Globus pallidus (tissue), 1 donor: ENCODE results near the gene HUS1B.
A peak's percentile ranks its signal among the peaks of the same experiment; 100 is the strongest.
"Not testable (repeated sequence)": the region's sequence is repeated elsewhere in the genome, so short reads cannot be mapped to it uniquely, and the experiment has no call there.

ENCODE experiments used
- DNase-seq: peaks from one replicate; pipeline ENCODE4 v3.0.0-alpha.2; 2015; ENCODE audit warnings: low spot score

Gene HUS1B

DNA sequence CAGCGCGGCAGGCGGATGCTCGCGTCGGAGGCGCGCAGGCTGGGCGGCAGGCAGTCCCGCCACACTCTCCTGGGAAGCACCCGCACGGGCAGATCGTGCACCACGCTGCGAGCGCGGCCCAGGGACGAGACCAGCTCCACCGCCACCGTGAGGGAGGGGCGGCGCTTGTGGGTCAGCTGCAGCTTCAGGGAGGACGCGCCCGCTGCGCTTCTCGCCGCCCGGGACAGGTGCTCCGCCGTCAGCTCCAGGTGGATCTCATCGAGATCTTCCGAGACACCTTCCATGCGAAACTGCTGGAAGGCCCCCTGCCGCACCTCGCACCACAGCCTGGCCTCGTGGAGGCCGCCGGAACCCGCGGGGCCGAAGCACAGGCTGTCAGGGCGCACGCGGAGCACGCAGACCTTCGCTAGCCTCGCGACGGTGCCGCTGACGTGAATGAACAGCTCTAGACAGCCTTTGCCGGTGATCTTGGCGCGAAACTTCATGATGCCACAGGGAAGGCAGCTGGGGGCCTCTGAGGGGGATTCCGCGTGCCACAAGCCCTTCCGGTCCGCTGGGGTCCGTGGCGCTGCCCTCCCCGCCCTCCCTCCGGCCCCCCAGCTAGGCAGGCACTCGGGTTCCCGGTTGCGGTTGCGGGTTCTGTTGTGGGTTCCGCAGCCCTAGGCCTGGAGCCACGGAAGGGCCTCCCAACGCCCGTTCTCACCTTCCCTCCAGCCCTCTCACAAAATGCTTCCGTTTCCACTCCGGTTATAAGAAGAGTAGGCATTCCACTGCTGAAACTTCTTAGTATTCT, at the start of gene HUS1B:
Gene HUS1B (minus strand): TSS at position 641 of the 793 bp plus-strand sequence. CDS start 156 bp downstream, at position 485.
- no peak for DNase-seq

DNA sequence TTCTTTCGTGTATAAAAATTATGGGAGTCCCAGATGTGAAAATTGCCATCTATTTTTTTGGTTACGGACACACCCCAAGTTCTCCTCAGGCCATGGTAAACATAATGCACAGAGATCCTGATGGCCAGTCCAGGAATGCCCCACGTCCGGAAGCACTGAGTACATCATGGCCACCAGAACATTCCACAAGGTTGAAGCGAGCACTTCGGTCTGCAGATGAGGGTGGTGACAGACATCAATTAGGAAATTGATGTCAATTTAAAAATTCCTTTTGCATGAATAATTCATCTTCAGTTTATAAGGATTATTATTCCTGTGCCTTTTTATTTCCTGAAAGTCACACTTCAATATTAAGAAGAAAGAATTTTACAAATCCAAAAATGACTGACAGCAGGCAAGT, 49.2 kb upstream of the HUS1B start:
- no peak for DNase-seq

DNA sequence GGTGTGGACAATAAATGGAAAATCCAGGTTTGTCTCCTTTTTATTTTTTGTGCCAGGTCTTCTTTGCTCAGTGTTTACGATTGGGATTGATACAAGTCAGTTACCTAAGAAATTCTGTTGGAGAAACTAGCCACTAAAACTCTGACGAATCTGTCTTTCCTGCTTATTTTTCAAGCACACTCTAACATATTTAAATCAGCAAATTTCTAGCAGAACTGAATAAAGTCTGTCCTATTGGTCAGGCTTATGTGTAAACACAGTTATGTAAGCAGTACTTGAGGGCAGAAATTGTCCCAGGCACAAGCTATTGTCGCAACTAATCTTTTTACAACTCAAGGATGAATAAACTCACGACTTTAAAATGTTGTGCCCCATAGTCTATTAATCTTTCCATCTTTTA, 48.1 kb upstream of the HUS1B start:
- DNase-seq: no peak

DNA sequence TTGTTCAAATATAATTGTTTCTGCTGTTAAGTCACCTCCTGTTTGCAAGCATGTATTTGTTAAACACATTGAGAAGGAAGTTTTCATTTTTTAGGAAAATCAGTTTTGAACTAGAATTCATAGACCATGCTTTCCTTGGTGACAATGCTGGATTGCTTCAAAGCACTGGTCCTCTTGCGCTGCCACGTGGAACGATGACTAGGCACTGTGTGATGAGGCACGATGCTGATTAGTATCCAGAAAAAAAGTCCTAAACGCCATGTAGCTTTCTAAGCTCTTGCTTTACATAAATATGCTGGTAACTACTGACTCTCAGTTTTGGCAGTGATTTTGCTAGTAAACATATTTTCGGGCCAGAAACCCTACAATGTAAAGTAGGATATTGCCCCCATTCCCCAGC, 47.1 kb upstream of the HUS1B start:
- no peak for DNase-seq

DNA sequence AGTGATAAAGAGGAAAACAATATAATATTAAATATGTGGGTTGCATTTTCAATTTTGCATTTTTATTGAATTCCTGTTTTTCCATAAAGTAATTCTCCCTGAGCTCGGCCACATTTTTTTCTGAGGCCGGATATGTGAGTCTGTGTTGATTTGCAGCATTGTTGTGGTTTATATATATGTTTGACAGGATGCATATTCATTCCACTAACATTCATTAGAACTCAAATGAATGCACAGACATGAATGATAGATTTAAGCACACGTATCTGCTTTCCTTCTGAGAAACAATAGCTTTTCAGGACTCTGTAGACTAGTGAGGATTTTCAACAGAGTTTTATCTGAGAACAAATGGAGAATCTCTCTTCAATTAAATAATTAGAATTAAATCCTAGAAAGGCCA, 46.7 kb upstream of the HUS1B start:
- DNase-seq: no peak

DNA sequence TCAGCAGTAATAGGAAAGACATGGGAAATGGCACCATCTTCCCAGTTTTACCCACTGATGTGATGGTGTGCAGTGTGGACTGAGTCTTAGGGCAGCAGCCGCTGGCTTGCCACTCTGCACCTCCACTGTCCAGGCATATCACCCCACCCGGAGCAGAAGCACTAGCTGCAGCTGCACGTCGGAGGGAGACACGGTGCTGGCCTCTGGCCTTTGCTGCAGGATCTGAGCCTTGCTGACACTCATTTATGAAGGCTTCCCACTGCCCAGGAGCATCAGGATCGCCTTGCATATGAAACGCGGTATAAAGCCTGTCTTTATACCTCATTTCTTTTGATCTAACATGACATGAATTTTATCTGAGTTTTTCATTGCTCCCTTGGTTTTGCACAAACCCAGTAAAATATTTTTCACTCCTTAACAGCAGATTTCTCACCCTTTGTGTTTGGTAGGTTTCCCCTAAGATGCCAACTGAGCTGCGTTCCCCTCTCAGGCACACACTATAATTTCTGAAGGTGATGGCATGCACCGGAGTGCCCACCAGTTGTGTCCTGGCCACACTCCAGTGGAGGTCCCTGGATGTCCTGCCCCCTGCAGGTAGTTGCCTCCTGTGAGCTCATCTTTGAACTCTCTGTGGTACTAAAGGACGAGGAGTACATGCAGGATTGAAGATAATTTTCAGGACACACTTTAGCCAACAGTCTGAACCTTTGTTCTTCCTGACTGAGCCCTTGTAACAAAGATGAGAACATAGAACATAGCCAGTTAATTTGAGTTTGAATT, 45.0 kb upstream of the HUS1B start:
- no peak for DNase-seq

DNA sequence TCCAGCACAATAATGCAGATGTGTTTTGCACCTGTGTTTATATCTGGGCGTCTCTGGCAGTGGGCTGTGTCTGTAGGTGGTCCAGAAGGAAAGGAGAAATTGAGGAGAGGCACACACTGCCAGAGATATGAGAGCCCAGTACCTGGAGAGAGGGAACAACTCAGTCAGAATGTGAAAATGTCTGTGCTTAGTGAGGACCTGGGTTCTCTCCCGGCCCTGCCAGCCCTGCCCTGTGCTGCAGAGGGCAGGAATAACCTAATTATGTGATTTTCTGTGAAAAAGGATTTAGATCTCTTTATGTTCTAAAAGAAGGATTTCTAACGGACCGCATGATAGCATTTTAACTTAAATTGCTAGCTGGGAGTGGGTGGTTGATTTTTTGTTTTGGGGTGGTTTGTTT, 44.3 kb upstream of the HUS1B start:
- DNase-seq: no peak

DNA sequence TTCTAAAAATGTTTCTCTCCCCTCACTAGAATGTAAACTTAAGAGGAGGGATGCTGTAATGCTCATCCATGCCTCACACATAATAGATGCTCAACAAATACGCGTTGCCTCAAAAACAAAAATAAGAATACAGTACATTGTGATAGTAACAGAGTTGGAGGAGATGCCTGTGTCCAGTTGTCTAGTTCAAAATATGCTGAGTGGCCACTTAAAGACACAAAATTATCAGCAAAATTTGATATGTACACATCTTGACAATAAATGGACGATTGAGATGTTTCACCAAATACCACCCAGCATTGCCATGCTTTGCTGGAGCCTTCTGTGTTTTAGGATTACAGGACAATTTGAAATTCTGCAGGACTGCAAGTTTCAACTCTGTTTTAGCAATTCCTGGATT, 43.6 kb upstream of the HUS1B start:
- no peak for DNase-seq

DNA sequence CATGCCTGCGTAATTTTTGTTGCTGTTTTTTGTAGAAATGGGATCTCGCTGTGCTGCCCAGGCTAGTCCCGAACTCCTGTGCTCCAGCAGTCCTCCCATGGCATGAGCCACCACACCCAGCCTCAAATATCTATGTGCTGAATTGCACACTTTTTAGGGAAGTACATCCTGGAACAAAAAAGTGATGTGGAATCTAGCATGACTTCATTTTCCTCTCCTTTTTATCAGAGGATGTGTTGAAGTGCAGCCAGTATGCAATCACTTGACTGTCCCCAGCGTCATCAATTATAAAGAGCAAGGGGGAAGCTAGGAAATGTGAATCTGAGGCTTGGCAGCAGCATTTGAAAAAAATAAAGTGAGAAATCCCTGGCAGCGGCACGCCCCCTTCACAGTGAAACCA, 42.4 kb upstream of the HUS1B start:
- no peak for DNase-seq

DNA sequence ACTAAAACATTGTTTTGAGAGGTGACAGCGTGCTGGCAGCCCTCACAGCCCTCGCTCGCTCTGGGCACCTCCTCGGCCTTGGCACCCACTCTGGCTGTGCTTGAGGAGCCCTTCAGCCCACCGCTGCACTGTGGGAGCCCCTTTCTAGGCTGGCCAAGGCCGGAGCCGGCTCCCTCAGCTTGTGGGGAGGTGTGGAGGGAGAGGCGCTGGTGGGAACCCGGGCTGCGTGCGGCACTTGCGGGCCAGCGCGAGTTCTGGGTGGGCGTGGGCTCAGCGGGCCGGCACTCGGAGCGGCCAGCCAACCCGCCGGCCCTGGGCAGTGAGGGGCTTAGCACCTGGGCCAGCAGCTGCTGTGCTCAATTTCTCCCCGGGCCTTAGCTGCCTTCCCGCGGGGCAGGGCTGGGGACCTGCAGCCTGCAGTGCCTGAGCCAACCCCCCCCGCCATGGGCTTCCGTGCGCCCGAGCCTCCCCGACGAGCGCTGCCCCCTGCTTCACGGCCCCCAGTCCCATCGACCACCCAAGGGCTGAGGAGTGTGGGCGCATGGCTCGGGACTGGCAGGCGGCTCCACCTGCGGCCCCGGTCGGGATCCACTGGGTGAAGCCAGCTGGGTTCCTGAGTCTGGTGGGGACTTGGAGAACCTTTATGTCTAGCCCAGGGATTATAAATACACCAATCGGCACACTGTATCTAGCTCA, 37.7 kb upstream of the HUS1B start:
- DNase-seq: not testable (repeated sequence)

DNA sequence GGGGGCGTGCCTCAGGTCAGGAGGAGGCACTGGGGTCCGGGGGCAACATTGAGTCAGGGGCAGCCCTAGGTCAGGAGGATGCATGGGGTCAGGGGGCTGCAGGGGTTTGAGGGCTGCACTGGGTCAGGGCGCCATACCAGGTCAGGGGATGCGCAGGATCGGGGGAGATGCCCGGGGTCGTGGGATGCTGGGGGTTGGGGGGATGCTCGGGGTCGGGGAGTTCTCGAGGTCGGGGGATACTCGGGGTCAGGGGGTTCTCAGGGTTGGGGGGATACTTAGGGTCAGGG, 36.8 kb upstream of the HUS1B start:
- no peak for DNase-seq

DNA sequence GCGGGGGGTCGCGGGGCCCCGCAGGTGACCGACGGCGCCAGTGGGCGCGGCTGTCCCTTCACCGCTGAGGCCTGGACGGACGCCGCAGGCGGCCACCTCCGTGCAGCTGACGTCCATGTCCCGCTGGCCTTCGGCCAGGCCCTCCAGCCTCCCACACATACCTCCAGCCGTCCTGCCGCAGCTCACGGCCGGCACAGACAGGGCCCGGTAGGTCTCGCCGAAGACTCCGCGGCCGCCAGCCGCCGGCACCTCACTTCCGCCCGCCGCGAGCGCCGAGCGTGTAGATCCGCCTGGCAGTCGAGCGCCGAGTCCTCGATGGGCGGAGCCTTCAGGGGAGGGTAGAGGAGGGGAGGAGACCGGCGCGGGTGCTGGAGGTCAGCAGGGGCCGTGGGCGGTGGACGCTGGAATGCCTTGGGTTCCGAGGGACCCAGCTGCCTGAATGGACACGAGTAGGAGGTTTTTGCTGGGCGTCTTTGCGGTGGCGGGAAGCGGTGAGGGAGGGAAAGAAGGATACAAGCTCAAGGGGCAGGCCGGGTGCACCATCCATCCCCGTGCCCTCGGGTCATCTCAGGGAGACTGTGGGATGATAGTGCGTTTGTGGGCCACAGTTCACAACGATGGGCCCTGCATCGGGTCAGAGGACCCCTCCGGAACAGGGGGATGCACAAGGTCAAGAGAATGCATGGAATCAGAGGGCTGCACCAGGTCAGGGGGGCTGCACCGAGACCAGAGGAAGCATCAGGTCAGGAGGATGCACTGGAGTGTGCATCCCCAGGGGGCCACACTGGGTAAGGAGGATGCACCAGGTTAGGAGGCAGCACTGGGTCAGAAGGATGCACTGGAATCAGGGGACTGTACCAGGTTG, 36.2 kb upstream of the HUS1B start, which contains the start of gene EXOC2:
Gene EXOC2 (minus strand): TSS at position 282 of the 865 bp plus-strand sequence. CDS start 55,321 bp downstream, outside the sequence.
- peak; percentile 76 for DNase-seq

DNA sequence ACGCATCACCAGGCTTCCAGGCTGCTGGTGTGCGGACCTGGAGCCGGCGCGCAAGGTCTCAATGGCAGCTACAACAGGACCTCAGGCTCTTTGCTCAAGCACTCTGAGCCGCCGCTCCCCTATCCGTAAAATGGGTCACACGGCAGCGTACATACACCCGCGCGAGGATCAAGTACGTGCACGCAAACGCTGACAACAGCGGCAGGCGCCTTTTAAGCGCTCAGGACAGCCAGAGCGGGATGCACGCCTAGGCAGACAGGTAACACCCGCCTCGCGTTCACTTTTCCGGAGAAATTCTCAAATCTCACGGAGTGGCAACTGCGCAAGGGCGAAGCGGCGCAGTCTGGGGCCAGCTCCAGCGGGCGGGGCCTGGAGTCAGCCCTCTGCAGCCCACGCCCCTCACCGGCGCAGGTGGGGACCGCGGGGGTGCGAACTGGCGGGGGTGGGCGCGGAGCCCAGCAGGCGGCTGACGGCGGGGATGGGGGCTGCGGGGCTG, 35.5 kb upstream of the HUS1B start:
- peak; percentile 18 for DNase-seq

DNA sequence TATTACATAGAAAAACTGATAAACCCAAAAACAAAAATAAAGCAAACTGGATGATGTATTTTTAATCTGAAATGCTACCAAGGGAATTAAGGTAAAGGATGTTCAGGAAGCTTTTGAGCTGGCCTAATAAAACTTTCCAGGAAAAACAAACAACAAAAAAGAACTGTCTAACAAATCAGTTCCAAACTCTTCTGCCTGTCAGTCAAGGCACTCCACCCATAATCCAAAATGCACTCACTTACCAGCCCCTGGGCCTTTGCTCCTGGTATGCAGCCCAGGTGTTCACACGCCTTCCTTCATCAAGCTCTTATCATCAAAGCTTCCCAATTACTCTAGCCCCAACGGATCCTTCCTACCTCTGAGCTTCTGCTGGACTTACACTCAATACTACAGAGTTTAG, 32.3 kb upstream of the HUS1B start:
- DNase-seq: no peak

DNA sequence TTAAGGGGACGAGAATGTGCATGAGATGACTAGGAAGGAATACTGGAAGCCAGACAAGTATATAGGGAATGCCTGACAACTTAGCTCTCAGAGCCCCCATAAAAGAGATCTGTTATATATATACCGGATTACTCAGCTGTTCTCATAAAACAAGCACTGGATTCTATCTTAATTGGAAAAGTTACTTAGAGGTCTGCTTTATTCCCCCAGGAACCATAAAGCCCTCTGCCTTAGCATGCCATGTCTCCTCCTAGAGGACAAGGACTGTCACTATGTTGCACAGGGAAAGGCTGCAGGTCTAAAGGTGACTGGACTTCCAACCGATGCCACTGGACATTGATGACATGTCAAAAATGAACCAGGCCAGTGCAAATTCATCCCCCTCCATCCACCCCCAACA, 29.6 kb upstream of the HUS1B start:
- DNase-seq: no peak

DNA sequence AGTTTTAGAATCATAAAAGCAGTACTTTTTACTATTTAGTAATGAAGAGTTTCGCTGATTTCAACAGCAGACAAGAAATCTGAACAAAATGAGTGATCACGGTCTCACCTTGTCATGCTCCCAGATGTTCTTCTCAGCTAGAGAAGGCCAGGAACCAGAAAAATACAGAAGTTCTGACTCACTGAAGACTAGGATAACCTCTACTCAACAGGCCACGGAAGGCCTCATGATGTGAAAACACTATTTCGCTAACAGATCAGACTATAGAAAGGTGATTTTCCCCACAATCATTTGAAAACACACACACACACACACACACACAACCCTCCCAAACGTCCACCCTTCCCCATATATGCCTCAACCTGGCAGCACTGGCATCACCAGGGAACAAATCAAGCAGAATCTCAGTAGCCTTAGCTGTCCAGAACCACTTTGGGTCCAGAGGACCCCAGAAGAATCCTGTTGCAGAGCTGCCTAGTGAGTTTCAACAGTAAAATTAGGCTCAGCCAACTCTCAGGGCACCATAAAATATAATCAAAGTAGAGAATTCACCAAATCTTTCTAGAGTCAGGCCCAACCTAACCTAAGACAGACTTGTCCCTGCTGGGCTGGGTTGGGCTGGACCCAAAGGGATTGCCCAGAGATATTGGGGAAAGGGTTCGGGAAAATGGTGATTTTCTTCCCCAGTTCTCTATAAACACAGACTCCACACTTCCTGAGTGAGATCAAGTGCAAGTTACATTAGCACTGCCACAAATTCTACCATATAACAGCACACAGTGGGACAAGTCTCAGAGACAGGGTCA, 28.1 kb upstream of the HUS1B start:
- no peak for DNase-seq

DNA sequence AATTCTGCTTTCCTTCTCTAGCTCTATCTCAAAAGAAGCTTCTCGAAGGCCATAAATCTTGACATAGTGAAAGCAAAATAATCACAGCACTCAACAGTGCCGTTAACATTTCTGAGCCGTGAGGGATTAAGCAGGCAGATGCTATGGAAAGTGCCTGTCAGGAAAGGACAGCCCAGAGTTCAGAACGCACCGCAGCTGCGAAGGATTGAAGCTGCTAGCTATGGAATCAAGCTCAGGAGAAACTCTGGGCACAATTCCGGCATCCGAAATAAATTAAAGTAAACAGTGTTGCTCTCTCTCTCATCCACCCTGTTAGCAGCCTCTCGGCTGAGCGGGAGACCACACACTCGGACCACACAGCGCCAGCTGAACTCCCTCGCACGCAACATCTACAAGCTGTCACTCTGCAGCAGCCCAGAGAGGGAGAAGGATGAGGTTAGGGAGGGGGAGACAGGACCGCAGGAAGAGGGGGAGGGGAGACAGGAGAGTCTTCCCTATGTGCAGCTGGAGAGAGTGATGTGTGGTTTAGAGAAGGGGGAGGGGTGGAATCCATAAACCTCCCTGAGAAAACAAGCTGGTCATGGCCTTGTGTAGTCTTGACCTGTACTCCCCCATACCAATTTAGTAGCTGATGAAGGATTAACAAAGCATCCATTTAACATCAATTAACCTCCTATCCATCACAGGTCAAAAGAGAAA, 27.0 kb upstream of the HUS1B start:
- no peak for DNase-seq

DNA sequence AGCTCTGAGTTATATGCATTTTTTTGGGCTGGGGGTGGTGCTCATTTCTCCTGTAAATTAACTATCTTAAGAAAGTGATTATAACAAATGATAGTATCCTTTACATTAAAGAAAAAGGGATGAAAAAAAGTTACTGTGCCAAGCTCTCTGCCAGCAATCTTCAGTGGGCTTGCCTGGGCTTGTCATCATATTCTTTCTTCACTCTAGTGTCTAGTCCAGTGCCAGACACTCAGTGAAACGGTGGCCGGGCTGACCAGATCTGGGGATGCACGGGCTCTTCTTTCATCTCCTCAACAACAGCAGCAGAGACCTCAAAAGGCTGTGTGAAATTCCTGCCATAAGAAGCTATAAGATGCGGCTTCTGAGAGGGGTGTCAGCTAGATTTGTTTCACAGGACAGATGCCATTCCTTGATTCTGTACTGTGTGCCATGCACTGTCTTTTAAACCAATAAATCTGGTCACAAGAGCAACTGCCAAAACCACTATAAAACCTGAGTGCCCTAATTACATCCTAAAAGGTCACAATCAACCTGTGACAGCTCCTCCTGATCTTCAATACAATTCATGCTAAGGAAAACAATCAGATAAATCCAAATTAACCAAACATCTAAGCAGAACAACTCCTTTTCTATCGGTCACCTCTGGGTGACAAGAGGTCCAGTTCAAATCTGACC, 23.9 kb upstream of the HUS1B start:
- no peak for DNase-seq

DNA sequence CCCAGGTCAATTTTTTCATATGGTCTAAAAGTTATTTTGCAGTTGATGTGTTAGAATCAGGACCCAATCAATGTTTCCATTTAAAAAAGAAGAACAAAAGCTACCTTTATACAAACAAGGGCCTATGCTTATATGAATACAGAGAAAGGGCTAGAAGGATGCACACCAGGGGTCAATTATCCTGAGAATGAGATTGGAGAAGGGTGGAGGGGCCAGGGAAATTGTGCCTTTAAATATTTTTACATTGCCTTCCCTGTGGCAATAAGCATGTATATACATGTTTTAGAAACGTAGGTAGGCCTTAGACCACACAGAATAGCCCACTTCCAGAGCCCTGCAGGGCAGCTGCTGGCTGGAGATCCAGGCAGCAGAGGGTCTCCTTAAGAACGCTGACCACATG, 23.4 kb upstream of the HUS1B start:
- no peak for DNase-seq

DNA sequence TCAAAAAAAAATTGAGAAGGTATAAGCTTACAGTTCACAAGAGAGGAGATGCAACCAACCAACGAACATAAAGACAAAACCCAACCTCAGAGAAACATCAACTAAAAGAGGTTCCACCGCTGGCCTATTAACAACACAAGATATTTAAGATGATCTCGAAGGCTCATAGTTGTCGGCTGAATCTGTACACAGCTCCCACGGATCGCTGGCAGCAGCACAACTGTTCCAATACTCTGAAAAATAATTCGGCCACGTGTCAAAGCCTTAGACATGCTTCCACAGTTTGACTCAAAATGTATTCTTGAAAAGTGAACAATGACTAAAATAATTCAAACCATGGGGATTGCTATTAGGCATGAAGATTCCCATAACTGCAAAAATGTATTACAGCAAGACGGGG, 22.4 kb upstream of the HUS1B start:
- DNase-seq: no peak
